Measurements from ENCODE around the gene ITPRID2. TPM values are rescaled to one million over a fixed set of nuclear protein-coding genes. Genes with fewer than 3 reads are reported as not detected.

ITPRID2 gene
- polyA plus RNA-seq, 1 donor (not counting 4 experiments of a cell fraction or from before 2014, with no cell fraction given), result 146 TPM

- Histone ChIP-seq H3K36me3 (ENCODE audit: control insufficient read depth in 2 of 2, extremely low read depth in 1 of 2, insufficient read depth in 2 of 2, low read length in 2 of 2) (no peaks in the 10 kb centered on the region), H3K9ac (ENCODE audit: control insufficient read depth, extremely low read depth, insufficient read depth, low read length) (no peak overlapping the region), H3K27me3 (ENCODE audit: control insufficient read depth, extremely low read depth, insufficient read depth, low read length) (no peaks in the 10 kb centered on the region), H3K9me3 (ENCODE audit: control insufficient read depth, low read depth, low read length) (no peaks in the 10 kb centered on the region), H3K4me2 (ENCODE audit: control insufficient read depth, extremely low read depth, insufficient read depth, low read depth, low read length) (no peak overlapping the region), H3K9me1 (ENCODE audit: control insufficient read depth, extremely low read depth, insufficient read depth, low read length) (no peaks in the 10 kb centered on the region), H3K4me3 (ENCODE audit: control insufficient read depth in 2 of 3, extremely low read depth in 1 of 3, insufficient read depth in 2 of 3, low read depth in 1 of 3, low read length in 3 of 3) (no peak overlapping the region), H3K79me2 (ENCODE audit: control insufficient read depth, insufficient read depth, low read length) (no peaks in the 10 kb centered on the region), H4K20me1 (ENCODE audit: control insufficient read depth, extremely low read depth, insufficient read depth, low read length) (no peaks in the 10 kb centered on the region), H3K27ac (ENCODE audit: control insufficient read depth, insufficient read depth, low read length) (no peak overlapping the region), H2AFZ (ENCODE audit: control insufficient read depth, low read length) (no peak overlapping the region), H3K4me1 (ENCODE audit: control insufficient read depth, extremely low read depth, insufficient read depth, low read length) (peaks cover 21% of the 10 kb centered on the region)
- no peak for DNase-seq (ENCODE audit: low read depth, low spot score)
- dilution Hi-C loops (cut with MboI; ENCODE audit: extremely low pct_ligation_motif_present, low sequenced_read_pairs), result no loop called here
- TF ChIP-seq EZH2 (IDR thresholded peaks at IDR 0.05; ENCODE audit: low read length), result no peak
- TF ChIP-seq CTCF (optimal IDR thresholded peaks at IDR 0.05 in 1 of 3, IDR thresholded peaks at IDR 0.05 in 1 of 3, conservative IDR thresholded peaks at IDR 0.05 in 1 of 3; ENCODE audit: extremely low read depth in 1 of 3, insufficient read depth in 2 of 3, low read length in 3 of 3), result no peak
- FAIRE-seq, result no peak
Observed at GRCh38 chr2:181861379-181861778, 30.2 kb upstream of the ITPRID2 start.

- DNase-seq (ENCODE audit: low read depth, low spot score) (no peak), FAIRE-seq (no peak)
- H2AFZ ChIP-seq (ENCODE audit: control insufficient read depth, low read length), result no peak overlapping the region
- no peak overlapping the region for H3K27ac ChIP-seq (ENCODE audit: control insufficient read depth, insufficient read depth, low read length)
- H4K20me1 ChIP-seq (ENCODE audit: control insufficient read depth, extremely low read depth, insufficient read depth, low read length), result no peaks in the 10 kb centered on the region
- no peaks in the 10 kb centered on the region for H3K9me3 ChIP-seq (ENCODE audit: control insufficient read depth, low read depth, low read length)
- H3K4me2 ChIP-seq (ENCODE audit: control insufficient read depth, extremely low read depth, insufficient read depth, low read depth, low read length), result no peak overlapping the region
- H3K27me3 ChIP-seq (ENCODE audit: control insufficient read depth, extremely low read depth, insufficient read depth, low read length), result no peaks in the 10 kb centered on the region
- no peak overlapping the region for H3K4me3 ChIP-seq (ENCODE audit: control insufficient read depth in 2 of 3, extremely low read depth in 1 of 3, insufficient read depth in 2 of 3, low read depth in 1 of 3, low read length in 3 of 3)
- no peaks in the 10 kb centered on the region for H3K9me1 ChIP-seq (ENCODE audit: control insufficient read depth, extremely low read depth, insufficient read depth, low read length)
- no peak for TF ChIP-seq EZH2 (IDR thresholded peaks at IDR 0.05; ENCODE audit: low read length)
- no peak for TF ChIP-seq CTCF (optimal IDR thresholded peaks at IDR 0.05 in 1 of 3, IDR thresholded peaks at IDR 0.05 in 1 of 3, conservative IDR thresholded peaks at IDR 0.05 in 1 of 3; ENCODE audit: extremely low read depth in 1 of 3, insufficient read depth in 2 of 3, low read length in 3 of 3)
- no peaks in the 10 kb centered on the region for H3K36me3 ChIP-seq (ENCODE audit: control insufficient read depth in 2 of 2, extremely low read depth in 1 of 2, insufficient read depth in 2 of 2, low read length in 2 of 2)
- peaks cover 14% of the 10 kb centered on the region for H3K4me1 ChIP-seq (ENCODE audit: control insufficient read depth, extremely low read depth, insufficient read depth, low read length)
- dilution Hi-C loops (cut with MboI; ENCODE audit: extremely low pct_ligation_motif_present, low sequenced_read_pairs), result no loop called here
- H3K9ac ChIP-seq (ENCODE audit: control insufficient read depth, extremely low read depth, insufficient read depth, low read length), result no peak overlapping the region
- H3K79me2 ChIP-seq (ENCODE audit: control insufficient read depth, insufficient read depth, low read length), result no peaks in the 10 kb centered on the region
Observed at GRCh38 chr2:181862583-181863281, 28.8 kb upstream of the ITPRID2 start.

Data from keratinocyte (primary cell).